Skeletal muscle tissue (tissue), 4 donors: ENCODE results near the gene MYH16. TPM values are rescaled to one million over a fixed set of nuclear protein-coding genes. Genes with fewer than 3 reads are reported as not detected.

Source experiments
- H3K27ac ChIP-seq: one replicate; pipeline ENCODE4 v1.7.0; 2013; ENCODE audit warnings: mild to moderate bottlenecking, low read depth, low read length, inconsistent platforms
- H3K27me3 ChIP-seq, 3 donors: one replicate each; pipeline ENCODE4 v1.7.0; 2013; ENCODE audit warnings: low read length in 3 of 3; ENCODE audit not compliant: control insufficient read depth in 3 of 3, insufficient read depth in 3 of 3
- H3K36me3 ChIP-seq, 3 donors: one replicate each; pipeline ENCODE4 v1.7.0; 2013; ENCODE audit warnings: low read length in 3 of 3; ENCODE audit not compliant: control insufficient read depth in 3 of 3, insufficient read depth in 3 of 3
- H3K4me1 ChIP-seq, 3 donors: one replicate each; pipeline ENCODE4 v1.7.0; 2013; ENCODE audit warnings: low read length in 3 of 3, mild to moderate bottlenecking in 3 of 3; ENCODE audit not compliant: control insufficient read depth in 3 of 3, insufficient read depth in 3 of 3
- H3K4me3 ChIP-seq, 3 donors: one replicate each; pipeline ENCODE4 v1.7.0; 2013; ENCODE audit warnings: low read length in 3 of 3
- H3K9ac ChIP-seq, 3 donors: one replicate each; pipeline ENCODE4 v1.7.0; 2013; ENCODE audit warnings: low read length in 3 of 3, mild to moderate bottlenecking in 3 of 3, moderate library complexity in 2 of 3, low read depth in 1 of 3
- H3K9me3 ChIP-seq, 3 donors: one replicate each; pipeline ENCODE4 v1.7.0; 2013; ENCODE audit warnings: low read length in 3 of 3; ENCODE audit not compliant: control insufficient read depth in 3 of 3
- total RNA-seq: library from RNA; depleted of rRNA; stranded (reverse); fragments of >200 nt; gene quantifications from one replicate; pipeline ENCODE4 v1.2.3, GENCODE V29; 2014
- donor health status: Osteomylitis.

MYH16 gene
- total RNA-seq, 1 donor from 2014 or later = not detected

- Histone ChIP-seq H3K4me1 (no peaks in the 10 kb centered on the region), H3K27me3 (no peaks in the 10 kb centered on the region), H3K27ac (no peak overlapping the region), H3K36me3 (no peaks in the 10 kb centered on the region), H3K9me3 (no peaks in the 10 kb centered on the region), H3K9ac (no peak overlapping the region), H3K4me3 (no peak overlapping the region)
These were observed 20.5 kb downstream of the MYH16 start for GRCh38 chr7:99293167-99293566.

DNA sequence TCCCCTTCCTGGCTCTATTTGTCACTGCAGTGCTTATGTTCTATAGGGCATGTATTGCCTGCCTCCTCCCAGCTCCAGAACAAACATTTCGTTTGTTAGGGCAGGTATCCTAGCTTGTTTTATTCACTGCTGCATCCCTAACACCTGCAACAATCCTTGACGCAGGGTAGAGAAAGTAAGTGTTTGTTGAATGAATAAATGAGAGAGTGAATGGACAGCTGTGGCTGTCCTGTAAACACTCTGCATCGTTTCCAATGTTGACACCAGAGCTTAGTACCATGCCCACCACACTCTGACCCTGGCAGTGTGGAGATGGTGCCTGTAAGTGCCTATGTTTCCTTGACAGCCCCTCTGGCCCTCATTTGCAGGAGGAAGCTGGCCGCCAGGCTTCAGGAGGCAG is 21.0 kb downstream of the MYH16 start:
- no peak overlapping the region for H3K27ac ChIP-seq
- H3K36me3 ChIP-seq = no peaks in the 10 kb centered on the region
- no peaks in the 10 kb centered on the region for H3K27me3 ChIP-seq
- no peaks in the 10 kb centered on the region for H3K4me1 ChIP-seq
- no peak overlapping the region for H3K9ac ChIP-seq
- no peaks in the 10 kb centered on the region for H3K9me3 ChIP-seq
- H3K4me3 ChIP-seq = no peak overlapping the region

DNA sequence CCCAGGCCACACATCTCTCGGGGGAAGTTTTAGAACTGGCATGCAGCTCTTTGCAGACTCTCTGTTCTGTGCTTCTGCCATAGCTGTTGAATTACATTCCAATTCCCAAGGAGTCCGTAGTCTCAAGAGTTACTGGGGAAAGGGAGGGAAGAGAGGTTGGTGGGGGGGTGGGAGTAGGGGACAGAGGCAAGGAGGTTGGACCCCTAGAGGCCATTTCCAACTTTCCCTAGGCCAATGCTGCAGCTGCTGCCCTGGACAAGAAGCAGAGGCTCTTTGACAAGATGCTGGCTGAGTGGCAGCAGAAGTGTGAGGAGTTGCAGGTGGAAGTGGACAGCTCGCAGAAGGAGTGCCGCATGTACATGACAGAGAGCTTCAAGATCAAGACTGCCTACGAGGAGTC is 23.8 kb downstream of the MYH16 start:
- Histone ChIP-seq H3K9me3 (no peaks in the 10 kb centered on the region), H3K27me3 (no peaks in the 10 kb centered on the region), H3K4me1 (no peaks in the 10 kb centered on the region), H3K9ac (no peak overlapping the region), H3K4me3 (no peak overlapping the region), H3K36me3 (no peaks in the 10 kb centered on the region), H3K27ac (no peak overlapping the region)

DNA sequence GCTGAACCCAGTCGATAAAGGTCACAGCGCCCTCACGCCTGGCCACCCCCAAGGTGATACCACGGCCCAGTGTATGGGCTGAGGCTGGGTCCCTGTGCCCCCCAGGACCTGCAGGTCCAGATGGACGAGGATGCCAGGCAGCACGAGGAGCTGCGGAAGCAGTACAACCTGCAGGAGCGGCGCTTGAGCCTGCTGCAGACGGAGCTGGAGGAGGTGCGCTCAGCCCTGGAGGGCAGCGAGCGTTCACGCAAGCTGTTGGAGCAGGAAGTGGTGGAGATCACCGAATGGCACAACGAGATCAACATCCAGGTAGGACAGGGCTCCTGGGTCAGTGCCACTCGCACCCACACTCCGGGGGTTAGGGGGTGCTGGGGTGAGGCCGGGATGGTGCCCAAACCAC is 28.9 kb downstream of the MYH16 start:
- no peaks in the 10 kb centered on the region for H3K9me3 ChIP-seq
- H3K9ac ChIP-seq = no peak overlapping the region
- H3K27me3 ChIP-seq = no peaks in the 10 kb centered on the region
- H3K27ac ChIP-seq = no peak overlapping the region
- no peaks in the 10 kb centered on the region for H3K4me1 ChIP-seq
- H3K36me3 ChIP-seq = no peaks in the 10 kb centered on the region
- H3K4me3 ChIP-seq = no peak overlapping the region

- Histone ChIP-seq H3K9ac (no peak overlapping the region), H3K27ac (no peak overlapping the region), H3K4me3 (no peak overlapping the region), H3K36me3 (no peaks in the 10 kb centered on the region), H3K9me3 (peaks cover 0 to 4% (median 0%) of the 10 kb centered on the region in 3 donors), H3K27me3 (no peaks in the 10 kb centered on the region), H3K4me1 (no peaks in the 10 kb centered on the region)
These were observed 33.0 kb downstream of the MYH16 start for GRCh38 chr7:99305473-99306260.

DNA sequence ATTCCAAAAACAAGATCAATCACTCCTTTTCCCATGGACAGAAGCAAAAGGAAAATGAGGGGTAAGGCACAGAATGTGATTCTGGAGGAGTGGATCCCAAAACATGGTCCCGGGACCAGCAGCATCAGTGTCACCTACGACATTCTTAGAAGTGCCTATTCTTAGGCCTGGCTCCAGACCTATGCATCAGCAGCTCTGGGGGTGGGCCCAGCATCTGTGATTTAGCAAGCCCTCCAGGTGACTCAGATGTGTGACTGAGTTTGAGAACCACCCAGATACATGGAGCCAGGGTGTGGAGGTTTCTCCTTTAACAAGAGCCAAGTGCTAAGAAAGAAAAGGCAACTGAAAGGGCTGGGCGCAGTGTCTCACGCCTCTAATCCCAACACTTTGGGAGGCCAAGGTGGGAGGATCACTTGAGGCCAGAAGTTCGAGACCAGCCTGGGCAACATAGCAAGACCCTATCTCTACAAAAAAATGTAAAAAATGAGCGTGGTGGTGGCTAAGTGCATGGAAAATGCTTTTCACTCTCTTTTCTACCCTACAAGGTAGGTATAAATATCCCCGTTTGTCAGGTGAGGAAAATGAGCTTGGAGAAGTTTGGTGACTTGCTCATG is 35.9 kb downstream of the MYH16 start:
- H3K36me3 ChIP-seq = no peaks in the 10 kb centered on the region
- no peak overlapping the region for H3K27ac ChIP-seq
- no peak overlapping the region for H3K4me3 ChIP-seq
- H3K4me1 ChIP-seq = peaks cover 0 to 7% (median 4%) of the 10 kb centered on the region in 3 donors
- no peaks in the 10 kb centered on the region for H3K27me3 ChIP-seq
- H3K9me3 ChIP-seq = peaks cover 0 to 4% (median 0%) of the 10 kb centered on the region in 3 donors
- H3K9ac ChIP-seq = no peak overlapping the region

DNA sequence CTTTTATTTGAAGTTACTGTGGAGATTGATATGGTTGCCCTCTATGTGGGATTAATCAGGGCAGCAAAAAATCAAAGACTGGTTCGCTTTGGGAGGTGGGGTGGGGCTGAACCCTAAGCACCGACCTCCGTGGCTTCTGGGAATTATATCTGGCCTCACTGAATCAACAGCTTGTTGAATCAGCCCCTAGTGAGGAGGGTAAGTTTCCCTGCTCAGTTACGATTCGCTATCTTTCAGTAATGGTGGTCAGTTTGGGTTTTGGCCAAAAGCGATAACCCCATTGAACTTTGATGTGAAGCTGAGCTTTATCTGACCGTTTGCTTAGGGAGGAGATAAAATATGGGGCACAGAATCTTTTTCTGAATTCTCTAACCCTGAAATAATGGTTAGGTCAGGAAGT is 36.5 kb downstream of the MYH16 start:
- Histone ChIP-seq H3K27ac (no peak overlapping the region), H3K27me3 (no peaks in the 10 kb centered on the region), H3K9ac (no peak overlapping the region)

DNA sequence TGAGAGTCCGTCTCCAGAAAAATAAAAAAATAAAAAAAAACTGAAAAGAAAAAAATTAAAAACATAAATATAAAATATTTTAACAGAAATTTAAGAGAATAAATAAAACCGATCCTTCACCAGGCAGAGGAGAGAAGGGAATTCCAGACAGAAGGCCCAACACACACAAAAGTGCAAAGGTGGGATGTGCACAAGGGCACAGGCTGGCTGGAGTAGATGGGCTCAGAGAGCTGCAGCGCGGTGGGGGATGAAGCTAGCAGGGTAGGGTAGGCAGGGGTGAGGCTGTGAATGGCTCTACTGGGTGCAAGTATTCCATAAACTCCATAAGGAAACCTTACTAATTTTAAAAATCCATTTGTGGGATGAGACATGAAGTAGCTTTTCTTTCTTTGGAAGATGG is 37.4 kb downstream of the MYH16 start:
- Histone ChIP-seq H3K4me3 (no peak overlapping the region), H3K27ac (no peak overlapping the region), H3K36me3 (no peaks in the 10 kb centered on the region), H3K4me1 (peaks cover 0 to 7% (median 4%) of the 10 kb centered on the region in 3 donors), H3K9ac (no peak overlapping the region), H3K27me3 (no peaks in the 10 kb centered on the region), H3K9me3 (peaks cover 0 to 4% (median 0%) of the 10 kb centered on the region in 3 donors)

More for the DNA sequence above, 36.5 kb downstream of the MYH16 start:
- H3K4me1 ChIP-seq = peaks cover 0 to 7% (median 4%) of the 10 kb centered on the region in 3 donors
- H3K36me3 ChIP-seq = no peaks in the 10 kb centered on the region
- H3K4me3 ChIP-seq = no peak overlapping the region
- peaks cover 0 to 4% (median 0%) of the 10 kb centered on the region in 3 donors for H3K9me3 ChIP-seq

GRCh38 chr7:99311702-99312101 is 39.1 kb downstream of the MYH16 start:
- Histone ChIP-seq H3K4me3 (no peak overlapping the region), H3K27ac (no peak overlapping the region), H3K9ac (no peak overlapping the region), H3K9me3 (peaks cover 0 to 4% (median 0%) of the 10 kb centered on the region in 3 donors), H3K36me3 (no peaks in the 10 kb centered on the region), H3K27me3 (no peaks in the 10 kb centered on the region), H3K4me1 (peaks cover 0 to 7% (median 4%) of the 10 kb centered on the region in 3 donors)
